Liver (tissue), 9 donors: ENCODE measurements around the gene FAP. TPM values are rescaled to one million over a fixed set of nuclear protein-coding genes. Genes with fewer than 3 reads are reported as not detected.

Experiments used
- DNase-seq: peaks from one replicate; pipeline ENCODE4 v3.0.0-alpha.2; 2017; ENCODE audit warnings: low spot score
- H3K27ac ChIP-seq, 2 donors: one replicate each; pipeline ENCODE4 v1.7.0; 2013; ENCODE audit warnings: inconsistent platforms in 2 of 2, low read length in 2 of 2, control low read depth in 1 of 2, low read depth in 1 of 2, mild to moderate bottlenecking in 1 of 2
- H3K27me3 ChIP-seq, 4 donors: one replicate each; pipeline versions ENCODE4 v1.6.1 to v1.7.0; 2013; ENCODE audit warnings: low read length in 3 of 4, inconsistent platforms in 1 of 4, mild to moderate bottlenecking in 1 of 4, moderate library complexity in 1 of 4; ENCODE audit not compliant: control insufficient read depth in 4 of 4, insufficient read depth in 4 of 4
- H3K36me3 ChIP-seq, 4 donors: one replicate each; pipeline versions ENCODE4 v1.6.1 to v1.7.0; 2013; ENCODE audit warnings: low read length in 3 of 4, mild to moderate bottlenecking in 3 of 4, low read depth in 1 of 4, moderate library complexity in 1 of 4; ENCODE audit not compliant: control insufficient read depth in 4 of 4, insufficient read depth in 3 of 4
- H3K4me1 ChIP-seq, 4 donors: one replicate each; pipeline versions ENCODE4 v1.6.1 to v1.7.0; 2013; ENCODE audit warnings: low read length in 3 of 4, mild to moderate bottlenecking in 3 of 4, moderate library complexity in 1 of 4; ENCODE audit not compliant: control insufficient read depth in 4 of 4, insufficient read depth in 4 of 4
- H3K4me3 ChIP-seq, 3 donors: one replicate each; pipeline versions ENCODE4 v1.6.1 to v1.7.0; 2013; ENCODE audit warnings: low read length in 3 of 3, control low read depth in 1 of 3, low read depth in 1 of 3, mild to moderate bottlenecking in 1 of 3
- H3K9ac ChIP-seq, 2 donors: one replicate each; pipeline ENCODE4 v1.7.0; 2013; ENCODE audit warnings: low read length in 2 of 2, mild to moderate bottlenecking in 2 of 2, moderate library complexity in 2 of 2, control low read depth in 1 of 2, low read depth in 1 of 2
- H3K9me3 ChIP-seq, 4 donors: one replicate each; pipeline versions ENCODE4 v1.6.1 to v1.7.0; 2013; ENCODE audit warnings: low read length in 3 of 4; ENCODE audit not compliant: control insufficient read depth in 4 of 4
- ATF3 ChIP-seq: IDR thresholded peaks from 2 replicates; pipeline ENCODE4 v1.6.1; 2016; ENCODE audit warnings: antibody characterized with exemption
- CTCF ChIP-seq: fragments of 150-350 bp; IDR thresholded peaks from 2 replicates; pipeline ENCODE4 v1.5.1; 2017; ENCODE audit warnings: improper control_type of control experiment, low read depth, low read length; ENCODE audit not compliant: missing input control
- EGR1 ChIP-seq, 2 donors: IDR thresholded peaks; 2 replicates each; pipeline ENCODE4 v1.6.1; 2016 to 2018; ENCODE audit warnings: antibody characterized with exemption in 2 of 2, low read depth in 2 of 2
- FOXA1 ChIP-seq: IDR thresholded peaks from 2 replicates; pipeline ENCODE4 v1.6.1; 2016; ENCODE audit warnings: antibody characterized with exemption
- FOXA2 ChIP-seq: IDR thresholded peaks from 2 replicates; pipeline ENCODE4 v1.6.1; 2016; ENCODE audit warnings: antibody characterized with exemption
- GABPA ChIP-seq, 2 donors: IDR thresholded peaks in 1 of 2; conservative IDR thresholded peaks in 1 of 2; 2 replicates each; pipeline ENCODE4 v1.6.1; 2016; ENCODE audit warnings: antibody characterized with exemption in 2 of 2, mild to moderate bottlenecking in 1 of 2, moderate library complexity in 1 of 2
- HNF4A ChIP-seq, 2 donors: conservative IDR thresholded peaks; 2 replicates each; pipeline ENCODE4 v1.6.1; 2016; ENCODE audit warnings: antibody characterized with exemption in 2 of 2, mild to moderate bottlenecking in 2 of 2
- HNF4G ChIP-seq: IDR thresholded peaks from 2 replicates; pipeline ENCODE4 v1.6.1; 2016; ENCODE audit warnings: antibody characterized with exemption
- JUND ChIP-seq, 2 donors: IDR thresholded peaks; 2 replicates each; pipeline ENCODE4 v1.6.1; 2016; ENCODE audit warnings: antibody characterized with exemption in 2 of 2
- NR2F2 ChIP-seq: IDR thresholded peaks from 2 replicates; pipeline ENCODE4 v1.6.1; 2016; ENCODE audit warnings: antibody characterized with exemption
- RAD21 ChIP-seq, 2 donors: IDR thresholded peaks; 2 replicates each; pipeline ENCODE4 v1.6.1; 2016; ENCODE audit warnings: antibody characterized with exemption in 2 of 2, mild to moderate bottlenecking in 2 of 2
- RXRA ChIP-seq, 2 donors: IDR thresholded peaks; 2 replicates each; pipeline ENCODE4 v1.6.1; 2017 to 2018; ENCODE audit warnings: antibody characterized with exemption in 2 of 2, mild to moderate bottlenecking in 1 of 2
- SP1 ChIP-seq: IDR thresholded peaks from 2 replicates; pipeline ENCODE4 v1.6.1; 2018; ENCODE audit warnings: antibody characterized with exemption, mild to moderate bottlenecking
- TAF1 ChIP-seq: conservative IDR thresholded peaks from 2 replicates; pipeline ENCODE4 v1.6.1; 2016; ENCODE audit warnings: antibody characterized with exemption, mild to moderate bottlenecking
- YY1 ChIP-seq: IDR thresholded peaks from 2 replicates; pipeline ENCODE4 v1.6.1; 2016; ENCODE audit warnings: antibody characterized with exemption, mild to moderate bottlenecking
- WGBS: extraction: QIAGEN DNeasy Blood & Tissue Kit; methylation state at CpG from one replicate; pipeline ENCODE4 v1.1.7; 2013; 5-methylcytosine and 5-hydroxymethylcytosine counted together
- polyA plus RNA-seq, 2 donors: library from polyadenylated mRNA; stranded (reverse) in 1 of 2; unstranded in 1 of 2; fragments of 200-250 nt in 1 of 2; fragments of >200 nt in 1 of 2; fragmentation: Nextera tagmentation in 1 of 2; extraction: Ambion mirVana in 1 of 2; gene quantifications; one replicate each; pipeline versions ENCODE4 v1.2.1 to v1.2.3, GENCODE V29; 2013 to 2015
- total RNA-seq, 2 donors: library from RNA; depleted of rRNA; stranded (reverse); fragments of >200 nt; gene quantifications; one replicate each; pipeline ENCODE4 v1.2.3, GENCODE V29; 2014
- TF ChIP-seq, protein P1 (sequence below): IDR thresholded peaks from 2 replicates; pipeline ENCODE4 v1.6.1; 2016; ENCODE audit warnings: antibody characterized with exemption
- TF ChIP-seq, protein P2 (sequence below): IDR thresholded peaks from 2 replicates; pipeline ENCODE4 v1.6.1; 2016; ENCODE audit warnings: antibody characterized with exemption
- TF ChIP-seq, protein P3 (sequence below): IDR thresholded peaks from 2 replicates; pipeline ENCODE4 v1.6.1; 2016; ENCODE audit warnings: antibody characterized with exemption, mild to moderate bottlenecking
- donor health status: healthy.
- donor health status: healthy.
- donor health status: healthy.
- donor health status: healthy.
- donor health status: healthy.

Gene FAP
- total and polyA plus RNA-seq, 4 donors, result 0.10 to 0.42 (median 0.23) TPM

DNA sequence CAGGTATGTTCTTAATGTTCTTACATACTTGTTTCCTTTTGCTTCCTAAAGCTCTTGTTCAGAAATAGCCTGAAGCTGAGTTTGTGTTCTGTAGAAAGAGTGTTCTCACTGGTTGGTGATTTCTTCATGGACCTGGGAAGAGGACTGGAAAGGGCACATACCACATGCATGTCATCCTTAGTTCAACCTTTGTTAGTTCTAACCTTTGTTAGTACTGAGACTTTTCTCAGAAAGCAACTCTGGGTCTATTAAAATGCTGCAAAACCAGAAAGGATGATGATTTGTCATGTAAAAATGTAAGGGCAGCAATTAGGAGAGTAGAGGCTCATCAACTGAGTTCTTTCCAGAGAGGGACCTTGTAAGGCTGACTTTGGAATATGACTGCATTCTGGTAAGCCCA lies 2.5 kb upstream of the FAP start:
- no peak for DNase-seq
- Histone ChIP-seq H3K9me3 (no peaks in the 10 kb centered on the region), H3K27ac (no peak overlapping the region), H3K4me1 (no peaks in the 10 kb centered on the region), H3K4me3 (no peak overlapping the region), H3K9ac (no peak overlapping the region), H3K27me3 (no peaks in the 10 kb centered on the region), H3K36me3 (no peaks in the 10 kb centered on the region)
- TF ChIP-seq SP1 (no peak), FOXA1 (no peak), JUND (IDR thresholded peaks at IDR 0.05) (no peak), EGR1 (IDR thresholded peaks at IDR 0.05; ENCODE audit: low read depth in 2 of 2) (no peak), FOXA2 (no peak), TAF1 (no peak), HNF4G (no peak), CTCF (no peak), GABPA (IDR thresholded peaks at IDR 0.05 in 1 of 2, conservative IDR thresholded peaks at IDR 0.05 in 1 of 2) (no peak), NR2F2 (no peak), HNF4A (conservative IDR thresholded peaks at IDR 0.05) (no peak), RXRA (IDR thresholded peaks at IDR 0.05) (no peak), ATF3 (no peak), RAD21 (IDR thresholded peaks at IDR 0.05) (no peak)
- TF ChIP-seq, protein P1, sequence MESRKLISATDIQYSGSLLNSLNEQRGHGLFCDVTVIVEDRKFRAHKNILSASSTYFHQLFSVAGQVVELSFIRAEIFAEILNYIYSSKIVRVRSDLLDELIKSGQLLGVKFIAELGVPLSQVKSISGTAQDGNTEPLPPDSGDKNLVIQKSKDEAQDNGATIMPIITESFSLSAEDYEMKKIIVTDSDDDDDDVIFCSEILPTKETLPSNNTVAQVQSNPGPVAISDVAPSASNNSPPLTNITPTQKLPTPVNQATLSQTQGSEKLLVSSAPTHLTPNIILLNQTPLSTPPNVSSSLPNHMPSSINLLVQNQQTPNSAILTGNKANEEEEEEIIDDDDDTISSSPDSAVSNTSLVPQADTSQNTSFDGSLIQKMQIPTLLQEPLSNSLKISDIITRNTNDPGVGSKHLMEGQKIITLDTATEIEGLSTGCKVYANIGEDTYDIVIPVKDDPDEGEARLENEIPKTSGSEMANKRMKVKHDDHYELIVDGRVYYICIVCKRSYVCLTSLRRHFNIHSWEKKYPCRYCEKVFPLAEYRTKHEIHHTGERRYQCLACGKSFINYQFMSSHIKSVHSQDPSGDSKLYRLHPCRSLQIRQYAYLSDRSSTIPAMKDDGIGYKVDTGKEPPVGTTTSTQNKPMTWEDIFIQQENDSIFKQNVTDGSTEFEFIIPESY, result no peak
- TF ChIP-seq, protein P2, sequence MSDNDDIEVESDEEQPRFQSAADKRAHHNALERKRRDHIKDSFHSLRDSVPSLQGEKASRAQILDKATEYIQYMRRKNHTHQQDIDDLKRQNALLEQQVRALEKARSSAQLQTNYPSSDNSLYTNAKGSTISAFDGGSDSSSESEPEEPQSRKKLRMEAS, result no peak
- TF ChIP-seq, protein P3, sequence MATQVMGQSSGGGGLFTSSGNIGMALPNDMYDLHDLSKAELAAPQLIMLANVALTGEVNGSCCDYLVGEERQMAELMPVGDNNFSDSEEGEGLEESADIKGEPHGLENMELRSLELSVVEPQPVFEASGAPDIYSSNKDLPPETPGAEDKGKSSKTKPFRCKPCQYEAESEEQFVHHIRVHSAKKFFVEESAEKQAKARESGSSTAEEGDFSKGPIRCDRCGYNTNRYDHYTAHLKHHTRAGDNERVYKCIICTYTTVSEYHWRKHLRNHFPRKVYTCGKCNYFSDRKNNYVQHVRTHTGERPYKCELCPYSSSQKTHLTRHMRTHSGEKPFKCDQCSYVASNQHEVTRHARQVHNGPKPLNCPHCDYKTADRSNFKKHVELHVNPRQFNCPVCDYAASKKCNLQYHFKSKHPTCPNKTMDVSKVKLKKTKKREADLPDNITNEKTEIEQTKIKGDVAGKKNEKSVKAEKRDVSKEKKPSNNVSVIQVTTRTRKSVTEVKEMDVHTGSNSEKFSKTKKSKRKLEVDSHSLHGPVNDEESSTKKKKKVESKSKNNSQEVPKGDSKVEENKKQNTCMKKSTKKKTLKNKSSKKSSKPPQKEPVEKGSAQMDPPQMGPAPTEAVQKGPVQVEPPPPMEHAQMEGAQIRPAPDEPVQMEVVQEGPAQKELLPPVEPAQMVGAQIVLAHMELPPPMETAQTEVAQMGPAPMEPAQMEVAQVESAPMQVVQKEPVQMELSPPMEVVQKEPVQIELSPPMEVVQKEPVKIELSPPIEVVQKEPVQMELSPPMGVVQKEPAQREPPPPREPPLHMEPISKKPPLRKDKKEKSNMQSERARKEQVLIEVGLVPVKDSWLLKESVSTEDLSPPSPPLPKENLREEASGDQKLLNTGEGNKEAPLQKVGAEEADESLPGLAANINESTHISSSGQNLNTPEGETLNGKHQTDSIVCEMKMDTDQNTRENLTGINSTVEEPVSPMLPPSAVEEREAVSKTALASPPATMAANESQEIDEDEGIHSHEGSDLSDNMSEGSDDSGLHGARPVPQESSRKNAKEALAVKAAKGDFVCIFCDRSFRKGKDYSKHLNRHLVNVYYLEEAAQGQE, result no peak

DNA sequence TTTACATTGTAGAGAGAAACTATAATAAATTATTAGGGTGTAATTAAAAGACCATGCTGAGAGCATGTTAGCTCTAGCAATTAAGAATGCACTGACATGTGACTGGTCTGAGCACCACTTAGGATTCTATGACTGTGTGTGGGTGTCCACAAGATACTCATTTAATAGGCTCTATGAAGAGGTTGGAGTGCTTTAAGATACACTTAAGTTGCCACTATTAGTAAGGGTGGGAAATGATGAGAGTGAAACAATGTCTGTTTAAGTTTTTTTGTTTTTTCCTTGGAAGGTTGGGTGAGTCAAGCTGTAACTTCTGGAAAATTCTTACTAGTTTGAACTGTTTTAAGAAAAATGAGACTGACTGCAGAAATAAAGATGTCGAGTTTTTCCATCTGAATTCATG lies 1.8 kb upstream of the FAP start:
- DNase-seq, result no peak
- H3K4me3 ChIP-seq, result no peak overlapping the region
- H3K9ac ChIP-seq, result no peak overlapping the region
- no peaks in the 10 kb centered on the region for H3K4me1 ChIP-seq
- H3K27ac ChIP-seq, result no peak overlapping the region
- H3K36me3 ChIP-seq, result no peaks in the 10 kb centered on the region
- H3K9me3 ChIP-seq, result no peaks in the 10 kb centered on the region
- no peaks in the 10 kb centered on the region for H3K27me3 ChIP-seq
- 86% methylated on average over 1 of the region's 1 CpG for WGBS
- TF ChIP-seq YY1 (no peak), JUND (IDR thresholded peaks at IDR 0.05) (no peak), TAF1 (no peak), ATF3 (no peak), SP1 (no peak), RXRA (IDR thresholded peaks at IDR 0.05) (no peak), FOXA2 (no peak)
- TF ChIP-seq, protein P2, result no peak
- TF ChIP-seq, protein P1, result no peak
- TF ChIP-seq, protein P3, result no peak
